Stimulated activated CD4-positive, alpha-beta T cell treated with anti-CD3 and anti-CD28 coated beads, Interleukin-4, amount 100 ng/mL, for 48 hours (primary cell): Measurements from ENCODE around the gene FNDC3A.
"Not testable (repeated sequence)": the region's sequence is repeated elsewhere in the genome, so short reads cannot be mapped to it uniquely, and the experiment has no call there.

Source experiments
- DNase-seq, 2 donors: peaks; one replicate each; pipeline ENCODE4 v3.0.0-alpha.2; 2020; ENCODE audit warnings: low read depth in 2 of 2

FNDC3A gene

GRCh38 chr13:49140910-49141611 lies 165.3 kb downstream of the FNDC3A start:
- no peak for DNase-seq

- DNase-seq, result no peak
Measured at GRCh38 chr13:49146950-49147355, 171.2 kb downstream of the FNDC3A start.

- DNase-seq, result no peak
Measured at GRCh38 chr13:49148405-49148804, 172.7 kb downstream of the FNDC3A start.

- not testable (repeated sequence) for DNase-seq
Measured at GRCh38 chr13:49157955-49158584, 182.4 kb downstream of the FNDC3A start.

- not testable (repeated sequence) for DNase-seq
Measured at GRCh38 chr13:49163162-49163561, 187.4 kb downstream of the FNDC3A start.

GRCh38 chr13:49164712-49165111 lies 189.0 kb downstream of the FNDC3A start:
- no peak for DNase-seq

- no peak for DNase-seq
Measured at GRCh38 chr13:49165798-49166752, 190.4 kb downstream of the FNDC3A start.

- no peak for DNase-seq
Measured at GRCh38 chr13:49171359-49171758, 195.6 kb downstream of the FNDC3A start.

GRCh38 chr13:49183672-49184325 lies 208.1 kb downstream of the FNDC3A start:
- DNase-seq, result no peak

- no peak for DNase-seq
Measured at GRCh38 chr13:49184621-49185020, 208.9 kb downstream of the FNDC3A start.

GRCh38 chr13:49185264-49185663 lies 209.6 kb downstream of the FNDC3A start:
- DNase-seq, result no peak

- no peak for DNase-seq
Measured at GRCh38 chr13:49190901-49191300, 215.2 kb downstream of the FNDC3A start.

- DNase-seq, result no peak
Measured at GRCh38 chr13:49206641-49207040, 230.9 kb downstream of the FNDC3A start.

- DNase-seq, result no peak
Measured at GRCh38 chr13:49208619-49209018, 232.9 kb downstream of the FNDC3A start.

GRCh38 chr13:49210114-49210513 lies 234.4 kb downstream of the FNDC3A start:
- no peak for DNase-seq

GRCh38 chr13:49210669-49211068 lies 235.0 kb downstream of the FNDC3A start:
- DNase-seq, result no peak

GRCh38 chr13:49213539-49213938 lies 237.8 kb downstream of the FNDC3A start:
- DNase-seq, result no peak

GRCh38 chr13:49213997-49214916 lies 238.5 kb downstream of the FNDC3A start:
- no peak for DNase-seq

- peak in 1 of 2 donors; percentile 25 for DNase-seq
Measured at GRCh38 chr13:49214917-49215376, 239.2 kb downstream of the FNDC3A start.

- DNase-seq, result no peak
Measured at GRCh38 chr13:49216334-49216733, 240.6 kb downstream of the FNDC3A start.
